Astrocyte (in vitro differentiated cells and primary cell): ENCODE measurements around the gene LGR4. TPM values are rescaled to one million over a fixed set of nuclear protein-coding genes. Genes with fewer than 3 reads are reported as not detected.

Experiments
- DNase-seq: peaks from one replicate; pipeline ENCODE4 v3.0.0-alpha.2; 2010; ENCODE audit warnings: low read depth
- FAIRE-seq: peaks from 2 replicates; lab custom pipeline; 2011; peaks lifted over from hg19 to GRCh38; lab: Jason Lieb, UNC
- H2AFZ ChIP-seq: 2 replicates; pipeline ENCODE4 v1.6.0; 2012; ENCODE audit warnings: low read depth, low read length, inconsistent platforms
- H3K27ac ChIP-seq: 2 replicates; pipeline ENCODE4 v1.5.1; 2011; ENCODE audit warnings: low read depth, low read length, inconsistent platforms
- H3K27me3 ChIP-seq: 2 replicates; pipeline ENCODE4 v1.6.0; 2011; ENCODE audit warnings: low read length, inconsistent platforms; ENCODE audit not compliant: insufficient read depth
- H3K36me3 ChIP-seq: 2 replicates; pipeline ENCODE4 v1.5.1; 2011; ENCODE audit warnings: low read length, inconsistent platforms; ENCODE audit not compliant: insufficient read depth
- H3K4me1 ChIP-seq: 2 replicates; pipeline ENCODE4 v1.5.1; 2011; ENCODE audit warnings: low read length, inconsistent platforms; ENCODE audit not compliant: insufficient read depth
- H3K4me2 ChIP-seq: 2 replicates; pipeline ENCODE4 v1.6.0; 2012; ENCODE audit warnings: low read length, inconsistent platforms
- H3K4me3 ChIP-seq: 2 replicates; pipeline ENCODE4 v1.5.1; 2011; ENCODE audit warnings: low read depth, mild to moderate bottlenecking, low read length, inconsistent platforms; ENCODE audit not compliant: insufficient read depth
- H3K79me2 ChIP-seq: 2 replicates; pipeline ENCODE4 v1.6.0; 2012; ENCODE audit warnings: mild to moderate bottlenecking, low read length, inconsistent platforms; ENCODE audit not compliant: insufficient read depth
- H3K9ac ChIP-seq: 2 replicates; pipeline ENCODE4 v1.6.0; 2012; ENCODE audit warnings: mild to moderate bottlenecking, low read length, inconsistent platforms
- H3K9me3 ChIP-seq: 2 replicates; pipeline ENCODE4 v1.5.1; 2012; ENCODE audit warnings: low read depth, mild to moderate bottlenecking, low read length, inconsistent platforms; ENCODE audit not compliant: insufficient read depth
- H4K20me1 ChIP-seq: 2 replicates; pipeline ENCODE4 v1.6.0; 2012; ENCODE audit warnings: low read length, inconsistent platforms; ENCODE audit not compliant: insufficient read depth
- H3K27ac Mint-ChIP-seq: one replicate; pipeline ENCODE4 v1.8.0; 2021; ENCODE audit warnings: mild to moderate bottlenecking, mixed read lengths; ENCODE audit not compliant: unreplicated experiment
- H3K27me3 Mint-ChIP-seq: one replicate; pipeline ENCODE4 v1.8.0; 2021; ENCODE audit warnings: low read depth, mixed read lengths; ENCODE audit not compliant: unreplicated experiment
- H3K36me3 Mint-ChIP-seq: one replicate; pipeline ENCODE4 v1.8.0; 2021; ENCODE audit warnings: low read depth, mixed read lengths; ENCODE audit not compliant: unreplicated experiment
- H3K4me1 Mint-ChIP-seq: one replicate; pipeline ENCODE4 v1.8.0; 2021; ENCODE audit warnings: low read depth, mixed read lengths; ENCODE audit not compliant: unreplicated experiment
- H3K4me3 Mint-ChIP-seq: one replicate; pipeline ENCODE4 v1.8.0; 2021; ENCODE audit warnings: mild to moderate bottlenecking, moderate library complexity, mixed read lengths; ENCODE audit not compliant: unreplicated experiment
- H3K9me3 Mint-ChIP-seq: one replicate; pipeline ENCODE4 v1.8.0; 2021; ENCODE audit warnings: mild to moderate bottlenecking, mixed read lengths; ENCODE audit not compliant: unreplicated experiment
- EZH2 ChIP-seq: IDR thresholded peaks from 2 replicates; pipeline ENCODE4 v1.6.1; 2012; ENCODE audit warnings: mild to moderate bottlenecking, low read length, inconsistent platforms; ENCODE audit not compliant: insufficient read depth
- total RNA-seq: library from RNA; stranded (reverse); gene quantifications from 2 replicates; pipeline ENCODE4 v1.2.1, GENCODE V29; 2021
- TF ChIP-seq, protein P1 (sequence below): IDR thresholded peaks from 2 replicates; pipeline ENCODE4 v1.5.1; 2011; ENCODE audit warnings: low read depth, mild to moderate bottlenecking, inconsistent platforms, low read length, moderate library complexity; ENCODE audit not compliant: insufficient read depth

Gene LGR4
- total RNA-seq, 1 donor from 2014 or later: 50.0 TPM

DNA sequence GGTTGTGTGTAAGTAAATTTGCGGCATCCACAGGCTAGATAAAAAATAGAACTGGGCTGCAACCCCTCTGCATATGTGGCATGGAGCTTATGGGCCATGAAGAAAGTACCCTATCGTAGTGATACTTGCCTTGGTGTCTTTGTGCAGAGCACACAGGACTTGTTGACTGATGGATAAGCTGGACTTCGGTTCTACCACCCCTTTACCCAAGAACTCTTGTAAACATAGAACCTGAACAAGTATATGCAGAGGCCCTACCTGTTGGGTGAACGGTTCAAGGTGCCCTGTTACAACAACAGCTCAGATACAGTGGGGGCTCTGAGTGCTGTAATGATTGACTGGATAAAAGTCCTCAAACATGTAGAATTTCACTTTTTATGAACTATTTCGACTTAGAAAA, 3.0 kb upstream of the LGR4 start:
- no peak for DNase-seq
- no peak overlapping the region for H3K27ac Mint-ChIP-seq
- H3K27ac ChIP-seq: no peak overlapping the region
- H3K36me3 Mint-ChIP-seq: no peaks in the 10 kb centered on the region
- FAIRE-seq: no peak
- no peak for TF ChIP-seq EZH2
- TF ChIP-seq, protein P1, sequence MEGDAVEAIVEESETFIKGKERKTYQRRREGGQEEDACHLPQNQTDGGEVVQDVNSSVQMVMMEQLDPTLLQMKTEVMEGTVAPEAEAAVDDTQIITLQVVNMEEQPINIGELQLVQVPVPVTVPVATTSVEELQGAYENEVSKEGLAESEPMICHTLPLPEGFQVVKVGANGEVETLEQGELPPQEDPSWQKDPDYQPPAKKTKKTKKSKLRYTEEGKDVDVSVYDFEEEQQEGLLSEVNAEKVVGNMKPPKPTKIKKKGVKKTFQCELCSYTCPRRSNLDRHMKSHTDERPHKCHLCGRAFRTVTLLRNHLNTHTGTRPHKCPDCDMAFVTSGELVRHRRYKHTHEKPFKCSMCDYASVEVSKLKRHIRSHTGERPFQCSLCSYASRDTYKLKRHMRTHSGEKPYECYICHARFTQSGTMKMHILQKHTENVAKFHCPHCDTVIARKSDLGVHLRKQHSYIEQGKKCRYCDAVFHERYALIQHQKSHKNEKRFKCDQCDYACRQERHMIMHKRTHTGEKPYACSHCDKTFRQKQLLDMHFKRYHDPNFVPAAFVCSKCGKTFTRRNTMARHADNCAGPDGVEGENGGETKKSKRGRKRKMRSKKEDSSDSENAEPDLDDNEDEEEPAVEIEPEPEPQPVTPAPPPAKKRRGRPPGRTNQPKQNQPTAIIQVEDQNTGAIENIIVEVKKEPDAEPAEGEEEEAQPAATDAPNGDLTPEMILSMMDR: no peak
- H3K9ac ChIP-seq: no peak overlapping the region
- H3K9me3 ChIP-seq: no peaks in the 10 kb centered on the region
- no peaks in the 10 kb centered on the region for H3K4me1 Mint-ChIP-seq
- H3K79me2 ChIP-seq: peaks cover 12% of the 10 kb centered on the region
- H4K20me1 ChIP-seq: peaks cover 11% of the 10 kb centered on the region
- no peaks in the 10 kb centered on the region for H3K27me3 Mint-ChIP-seq
- H3K4me2 ChIP-seq: no peak overlapping the region
- no peak overlapping the region for H3K4me3 Mint-ChIP-seq
- no peaks in the 10 kb centered on the region for H3K9me3 Mint-ChIP-seq
- H3K4me3 ChIP-seq: no peak overlapping the region
- peaks cover 7% of the 10 kb centered on the region for H3K4me1 ChIP-seq
- no peaks in the 10 kb centered on the region for H3K36me3 ChIP-seq
- no peak overlapping the region for H2AFZ ChIP-seq
- H3K27me3 ChIP-seq: no peaks in the 10 kb centered on the region

DNA sequence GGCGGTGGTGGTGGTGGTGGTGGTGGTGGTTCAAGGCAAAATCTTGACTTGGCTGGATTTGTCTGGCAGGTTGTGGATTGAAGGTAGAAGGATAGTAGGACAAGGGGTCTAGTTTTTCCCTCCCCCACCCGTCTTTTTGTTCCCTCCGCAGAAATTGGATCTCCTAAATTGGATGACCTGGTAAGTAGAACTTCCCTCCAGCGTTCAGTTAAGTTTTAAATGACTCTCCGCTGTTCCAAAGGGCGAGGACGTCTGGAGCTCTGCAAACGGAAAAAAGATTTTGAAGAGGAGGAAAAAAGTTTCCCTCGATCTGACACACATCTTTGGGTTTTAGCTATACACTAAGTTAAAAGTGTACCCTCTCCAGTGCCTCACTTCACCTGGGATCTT, 422 bp upstream of the LGR4 start:
- peaks cover 38% of the 10 kb centered on the region for H3K79me2 ChIP-seq
- no peaks in the 10 kb centered on the region for H3K27me3 ChIP-seq
- peak overlapping the region; percentile 79 for H3K4me3 ChIP-seq
- FAIRE-seq (no peak), DNase-seq (no peak)
- Mint-ChIP-seq H3K4me3 (peak overlapping the region; percentile 41), H3K9me3 (no peaks in the 10 kb centered on the region), H3K27me3 (no peaks in the 10 kb centered on the region), H3K36me3 (no peaks in the 10 kb centered on the region), H3K4me1 (peaks cover 19% of the 10 kb centered on the region), H3K27ac (no peak overlapping the region)
- H3K9me3 ChIP-seq: no peaks in the 10 kb centered on the region
- peaks cover 30% of the 10 kb centered on the region for H4K20me1 ChIP-seq
- peak overlapping the region; percentile 23 for H2AFZ ChIP-seq
- peak overlapping the region; percentile 95 for H3K4me2 ChIP-seq
- peaks cover 29% of the 10 kb centered on the region for H3K4me1 ChIP-seq
- no peak overlapping the region for H3K9ac ChIP-seq
- TF ChIP-seq EZH2: no peak
- TF ChIP-seq, protein P1: no peak
- no peak overlapping the region for H3K27ac ChIP-seq
- no peaks in the 10 kb centered on the region for H3K36me3 ChIP-seq

DNA sequence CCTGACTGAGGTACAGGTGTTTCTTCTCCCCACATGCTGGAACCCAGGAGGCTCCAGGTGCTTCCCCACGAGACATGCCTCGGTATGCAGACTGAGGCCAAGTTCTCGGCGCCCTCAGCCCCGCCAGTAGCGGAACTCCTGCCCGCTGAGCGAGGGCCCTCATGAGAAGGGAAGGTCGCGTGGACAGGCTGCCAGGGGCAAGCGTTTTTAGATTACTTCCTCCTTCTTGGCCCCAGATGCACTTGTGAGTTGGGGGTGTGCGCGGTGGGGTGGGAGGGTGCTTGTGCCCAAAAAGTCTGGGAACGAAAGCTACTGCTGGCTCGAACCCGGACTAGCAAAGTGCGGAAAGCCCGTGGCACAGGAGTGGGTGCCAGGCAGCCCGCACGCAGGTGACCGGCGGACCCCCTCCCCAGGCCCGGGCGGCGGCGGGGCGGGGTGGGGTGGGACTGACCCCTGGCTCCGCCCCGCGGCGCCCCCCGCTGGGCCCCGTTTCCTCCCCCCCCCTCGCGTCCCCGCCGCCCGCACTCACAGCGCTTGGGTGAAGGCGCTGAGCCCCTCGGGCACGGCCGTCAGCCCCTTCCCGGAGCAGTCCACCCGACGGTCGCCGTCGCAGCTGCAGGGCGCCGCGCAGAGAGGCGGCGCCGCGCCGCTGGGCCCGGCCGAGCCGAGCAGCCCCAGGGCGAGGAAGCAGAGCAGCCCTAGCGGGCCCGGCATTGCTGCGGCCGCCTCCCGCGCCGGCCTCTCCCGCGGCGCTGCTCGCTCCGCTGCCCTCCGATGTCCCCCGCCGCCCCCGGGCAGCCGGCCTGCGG, 797 bp downstream of the LGR4 start:
- H3K9ac ChIP-seq: peak overlapping the region; percentile 89
- peak overlapping the region; percentile 95 for H3K4me2 ChIP-seq
- DNase-seq: no peak
- H3K36me3 ChIP-seq: no peaks in the 10 kb centered on the region
- H3K27ac ChIP-seq: peak overlapping the region; percentile 74
- peak overlapping the region; percentile 79 for H3K4me3 ChIP-seq
- Mint-ChIP-seq H3K36me3 (no peaks in the 10 kb centered on the region), H3K4me3 (peak overlapping the region; percentile 88), H3K9me3 (no peaks in the 10 kb centered on the region), H3K27me3 (no peaks in the 10 kb centered on the region), H3K27ac (peak overlapping the region; percentile 55), H3K4me1 (peaks cover 25% of the 10 kb centered on the region)
- no peak for FAIRE-seq
- H4K20me1 ChIP-seq: peaks cover 34% of the 10 kb centered on the region
- H3K9me3 ChIP-seq: no peaks in the 10 kb centered on the region
- H2AFZ ChIP-seq: peak overlapping the region; percentile 72
- peaks cover 50% of the 10 kb centered on the region for H3K79me2 ChIP-seq
- TF ChIP-seq EZH2: no peak
- TF ChIP-seq, protein P1: no peak
- H3K4me1 ChIP-seq: peaks cover 29% of the 10 kb centered on the region
- H3K27me3 ChIP-seq: no peaks in the 10 kb centered on the region
